GM19023 (cell line): ENCODE measurements around the gene CC2D1B.

Experiments used
- ATAC-seq: cut with Tn5 transposase; IDR thresholded peaks from one replicate; pipeline ENCODE4 v1.9.1; 2021; ENCODE audit warnings: mild to moderate bottlenecking, moderate library complexity; ENCODE audit not compliant: unreplicated experiment

CC2D1B gene

DNA sequence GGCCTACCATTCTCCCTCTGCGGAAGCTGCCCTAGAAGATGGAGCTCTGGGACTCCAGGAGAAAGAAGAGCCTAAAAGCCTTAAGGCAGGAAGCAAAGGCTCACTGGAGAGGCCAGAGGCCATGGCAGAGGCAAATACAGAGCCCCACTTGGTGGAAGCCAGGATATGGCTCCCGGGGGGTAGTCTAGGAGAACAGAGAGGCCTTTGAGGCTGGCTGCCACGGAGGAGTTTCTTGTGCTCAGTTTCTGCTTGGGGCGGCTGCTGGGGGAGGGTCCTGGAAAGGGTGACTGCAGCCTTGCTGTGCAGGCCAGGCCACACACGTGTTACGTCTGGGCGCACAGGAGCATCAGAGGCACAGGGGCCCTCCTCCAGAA is 5.4 kb downstream of the CC2D1B start:
- ATAC-seq = no peak

DNA sequence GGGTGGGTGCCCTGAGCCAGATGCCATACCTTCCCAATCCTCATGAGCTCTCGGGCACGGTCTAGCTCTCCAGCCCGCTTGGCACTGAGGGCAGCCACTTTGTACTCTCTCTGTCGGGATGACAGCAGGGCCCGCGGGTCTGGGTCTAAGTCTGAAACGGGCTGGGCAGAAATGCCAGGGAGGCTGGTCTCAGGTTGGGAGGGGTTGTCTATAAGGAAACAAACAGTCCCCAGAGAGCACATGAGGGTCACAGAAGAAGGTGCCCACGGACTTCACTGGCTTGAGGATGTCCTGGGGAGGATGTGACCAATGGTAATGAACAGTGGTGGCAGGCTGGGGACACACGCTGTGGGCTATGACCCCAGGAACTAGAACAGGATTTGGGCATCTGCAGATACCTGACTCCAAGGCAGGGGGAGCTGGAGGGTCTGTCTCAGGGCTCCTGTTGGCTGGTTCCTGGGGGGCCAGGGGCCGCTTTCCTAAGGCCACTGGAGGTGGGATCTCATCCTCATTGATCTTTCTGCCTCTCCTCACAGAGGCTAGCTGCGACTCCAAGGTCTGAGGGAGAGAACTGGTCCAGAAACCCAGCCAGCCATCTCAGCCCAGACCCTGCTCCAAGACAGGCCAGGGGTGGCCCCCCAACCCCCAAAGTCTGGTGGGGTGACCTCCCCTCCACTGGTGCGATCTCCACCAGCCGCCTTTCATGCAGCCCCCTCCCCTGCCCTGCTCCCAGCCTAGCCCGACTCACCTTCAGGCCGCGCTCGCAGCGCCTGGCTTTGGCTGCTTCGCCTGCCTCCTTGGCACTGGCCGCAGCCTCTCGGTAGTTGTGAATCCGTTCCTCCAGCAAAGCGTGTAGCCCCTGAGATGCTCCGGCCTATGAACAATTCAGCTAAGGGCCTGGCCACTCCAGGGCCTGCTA is 6.1 kb downstream of the CC2D1B start:
- no peak for ATAC-seq

DNA sequence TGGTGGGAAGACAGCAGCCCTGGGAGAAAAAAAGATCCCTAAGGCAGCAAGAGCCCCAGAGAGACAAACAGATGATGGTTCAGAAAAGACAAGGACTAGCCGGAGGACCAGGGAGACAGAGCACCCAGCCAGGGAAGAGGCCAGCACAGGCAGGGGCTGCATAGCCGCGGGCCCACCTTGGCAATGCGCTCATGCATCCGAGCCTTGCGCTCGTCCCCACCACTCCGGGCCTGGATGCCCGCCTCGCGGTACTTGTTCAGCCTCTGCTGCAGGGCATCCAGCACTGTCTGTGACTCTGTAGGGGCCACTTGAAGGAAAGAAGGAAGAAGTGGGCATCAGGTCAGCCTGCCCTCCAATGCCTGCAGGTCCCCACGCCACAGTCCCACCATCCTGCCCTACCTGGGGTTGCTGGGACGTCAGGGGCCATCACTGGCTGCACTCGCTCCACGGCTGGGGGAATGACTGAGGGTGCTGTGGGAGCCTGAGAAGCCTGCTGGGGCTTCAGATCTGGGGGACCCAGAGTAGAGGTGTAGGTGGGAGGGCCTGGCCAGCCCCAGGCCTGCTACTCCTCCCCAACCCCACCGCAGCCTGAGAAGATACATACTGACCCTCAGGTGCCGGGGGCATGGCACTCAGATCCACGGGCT is 7.0 kb downstream of the CC2D1B start:
- ATAC-seq = no peak

DNA sequence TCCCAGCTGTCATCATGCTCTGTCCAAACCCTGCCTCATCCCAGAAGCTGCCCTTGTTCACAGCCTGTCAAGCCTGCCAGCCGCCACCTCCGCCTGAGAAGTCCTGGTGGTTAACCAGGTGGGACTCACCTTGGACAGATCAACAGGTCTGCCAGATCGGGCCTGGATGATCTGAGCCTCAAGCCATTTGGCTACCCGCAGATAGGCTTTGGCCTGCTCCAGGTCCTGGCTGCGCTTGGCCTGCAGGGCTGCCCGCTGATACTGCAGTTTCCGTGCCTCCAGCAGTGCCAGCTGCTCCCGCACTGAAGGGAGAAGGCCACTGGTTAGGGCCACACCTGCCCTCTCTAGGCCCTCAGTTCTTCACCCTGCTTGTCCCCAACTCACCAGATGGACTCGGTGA is 8.6 kb downstream of the CC2D1B start:
- ATAC-seq = no peak

DNA sequence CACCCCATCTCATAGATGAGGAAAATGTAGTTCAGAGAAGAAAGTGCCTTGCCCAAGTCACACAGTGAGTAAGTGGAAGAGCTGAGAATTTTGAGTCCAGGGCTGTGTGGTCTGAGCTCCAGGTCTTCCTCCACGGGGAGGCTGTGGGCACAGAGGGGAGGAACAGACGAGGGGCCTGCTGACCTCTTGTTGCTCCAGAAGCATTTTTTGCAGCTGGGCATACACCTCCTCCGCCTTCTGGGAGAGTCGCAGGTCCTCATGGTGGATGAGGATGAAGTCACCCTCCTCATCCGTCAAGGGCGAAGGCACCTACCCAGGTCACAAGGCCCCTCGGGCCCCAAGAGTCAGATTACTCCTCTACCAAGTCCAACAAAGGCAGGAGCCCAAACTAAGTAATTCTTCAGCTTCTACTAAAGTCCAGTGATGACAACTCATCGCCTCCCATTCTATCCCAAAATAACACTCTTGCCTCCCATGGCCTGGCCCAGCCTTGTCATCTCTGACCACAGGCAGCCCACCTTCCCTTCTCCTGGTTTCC is 9.1 kb downstream of the CC2D1B start:
- ATAC-seq = no peak

DNA sequence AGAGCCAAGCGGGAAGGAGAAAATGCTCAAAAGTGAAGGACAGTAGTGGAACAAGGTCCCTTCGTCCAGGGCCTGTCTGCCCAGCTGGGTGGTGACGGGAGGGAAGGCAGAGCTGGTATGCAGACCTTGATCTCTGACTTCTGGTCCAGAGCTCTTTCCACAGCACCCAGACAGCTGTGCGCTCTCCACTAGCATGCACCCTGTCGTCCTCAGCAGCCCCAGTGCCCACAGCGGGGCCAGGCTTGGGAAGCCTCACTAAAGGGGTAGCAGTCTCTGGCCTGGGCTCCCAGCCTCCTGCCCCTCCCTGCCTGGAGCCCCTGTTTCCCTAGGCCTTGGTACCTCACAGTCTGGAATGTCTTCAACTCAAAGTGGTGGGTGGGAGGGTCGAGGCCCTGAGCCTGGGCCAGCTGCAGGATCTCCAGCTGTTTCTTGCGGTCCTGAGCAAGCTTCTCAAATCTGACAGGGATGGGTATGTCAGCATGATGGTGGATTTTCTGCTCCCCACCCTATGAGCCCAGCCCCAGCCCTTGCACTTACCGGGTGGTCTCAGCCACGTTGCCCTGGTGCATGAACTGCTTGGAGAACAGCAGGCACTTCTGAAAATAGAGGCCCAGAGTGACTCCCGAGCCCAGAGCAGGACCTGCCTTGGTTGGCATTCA is 10.0 kb downstream of the CC2D1B start:
- ATAC-seq = no peak

DNA sequence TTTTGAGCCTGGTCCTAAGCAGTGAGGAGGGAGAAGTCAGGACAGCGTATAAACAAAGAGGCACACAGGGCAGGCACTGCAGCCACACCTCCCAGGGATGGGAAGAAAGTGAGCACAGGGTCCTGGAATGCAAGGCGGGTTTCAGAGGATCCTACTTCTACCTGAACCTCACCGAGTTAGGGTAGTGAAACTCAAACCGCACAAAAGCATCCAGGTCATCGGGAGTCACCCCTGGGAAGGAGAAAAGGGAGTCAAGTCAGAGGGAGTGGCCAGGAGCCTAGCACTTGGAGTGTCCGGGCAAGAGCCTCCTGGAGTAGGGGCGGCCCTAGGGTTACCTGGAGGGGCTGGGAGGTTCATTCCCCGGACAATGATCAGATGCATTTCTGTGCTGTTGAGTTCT is 10.6 kb downstream of the CC2D1B start:
- no peak for ATAC-seq

DNA sequence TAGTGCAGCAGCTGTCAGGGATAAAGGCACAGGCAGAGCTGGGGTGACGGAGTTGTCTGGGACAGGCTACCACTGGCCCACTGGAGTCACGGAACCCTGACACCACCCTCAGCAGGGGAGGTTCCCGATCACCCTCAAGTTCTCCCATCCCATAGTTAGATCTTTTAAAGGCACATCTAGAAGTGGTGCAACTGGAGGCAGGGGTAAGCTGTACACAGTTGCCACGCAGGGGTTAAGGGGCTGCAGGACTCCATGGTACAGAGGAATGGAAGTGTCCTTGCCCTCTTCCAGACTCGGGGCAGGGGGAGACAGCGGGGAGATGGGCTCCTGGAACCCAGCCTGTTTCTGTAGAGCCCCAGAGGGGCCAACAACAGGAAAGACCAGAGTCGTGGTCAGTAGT is 13.3 kb downstream of the CC2D1B start:
- ATAC-seq = no peak

DNA sequence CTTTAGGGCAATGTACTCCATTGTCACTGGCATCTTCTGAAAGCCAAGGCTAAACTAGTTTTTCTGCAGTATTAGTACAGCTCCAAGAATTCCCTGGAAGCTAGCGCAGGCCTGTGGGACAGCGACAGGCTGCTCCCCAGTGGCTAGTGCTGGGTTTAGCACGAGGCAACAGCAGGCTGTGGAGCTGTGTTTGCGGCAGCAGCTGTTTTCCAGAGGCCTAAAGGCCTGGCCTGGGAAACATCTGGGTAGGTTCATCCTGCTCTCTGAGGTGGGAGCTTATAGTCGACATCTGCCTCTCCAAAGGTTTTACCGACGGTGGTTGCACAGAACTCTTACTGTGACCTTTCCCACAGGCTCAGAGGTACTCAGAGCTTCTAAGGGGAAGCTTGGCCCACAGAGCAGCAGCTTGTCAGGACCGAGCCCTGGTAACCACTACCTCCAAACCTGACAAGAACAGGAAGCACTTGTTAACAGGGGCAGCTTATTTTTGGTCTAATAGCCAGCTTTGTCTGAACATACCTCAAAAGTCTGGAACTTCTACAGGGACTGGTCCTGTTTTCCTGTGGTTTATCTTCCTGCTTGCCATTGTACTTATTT is 17.2 kb downstream of the CC2D1B start:
- ATAC-seq = no peak

DNA sequence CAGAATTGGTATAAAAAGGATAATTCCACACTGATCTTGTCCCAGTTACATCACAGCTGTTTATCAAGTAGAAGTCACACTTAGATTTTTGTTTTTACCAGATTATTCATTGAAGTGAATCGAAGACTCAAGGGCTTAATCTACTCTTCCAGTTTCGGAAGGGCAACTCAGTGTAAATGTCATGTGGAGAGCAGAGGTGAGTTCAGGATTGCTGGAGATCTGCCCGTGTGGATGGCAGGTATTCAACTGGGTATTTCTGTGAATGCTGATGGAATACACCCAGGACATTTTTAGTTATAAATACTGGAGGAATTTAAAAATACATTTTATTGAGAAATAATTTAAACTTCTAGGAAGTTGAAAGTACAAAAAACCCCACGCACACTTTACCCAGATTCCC is 19.4 kb downstream of the CC2D1B start:
- ATAC-seq = no peak

DNA sequence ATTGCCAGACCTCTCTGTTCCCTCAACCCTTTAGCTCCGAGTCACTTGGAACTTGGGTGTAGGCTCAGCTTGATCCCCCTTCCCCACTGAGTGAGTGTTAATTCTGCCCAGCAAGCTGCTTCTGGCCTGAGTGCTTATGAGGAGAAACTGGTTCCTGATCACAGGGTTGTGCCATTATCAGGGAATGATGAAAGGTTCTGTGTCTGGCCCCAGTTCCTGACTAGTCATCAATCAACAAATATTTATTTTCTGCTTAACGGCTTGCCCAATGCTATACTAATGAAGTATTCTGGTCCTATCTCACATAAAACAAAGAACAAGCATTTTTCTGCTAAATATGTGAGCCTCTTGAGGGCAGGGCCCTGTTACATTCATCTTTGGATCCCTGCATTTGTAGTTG is 20.8 kb downstream of the CC2D1B start:
- ATAC-seq = no peak

DNA sequence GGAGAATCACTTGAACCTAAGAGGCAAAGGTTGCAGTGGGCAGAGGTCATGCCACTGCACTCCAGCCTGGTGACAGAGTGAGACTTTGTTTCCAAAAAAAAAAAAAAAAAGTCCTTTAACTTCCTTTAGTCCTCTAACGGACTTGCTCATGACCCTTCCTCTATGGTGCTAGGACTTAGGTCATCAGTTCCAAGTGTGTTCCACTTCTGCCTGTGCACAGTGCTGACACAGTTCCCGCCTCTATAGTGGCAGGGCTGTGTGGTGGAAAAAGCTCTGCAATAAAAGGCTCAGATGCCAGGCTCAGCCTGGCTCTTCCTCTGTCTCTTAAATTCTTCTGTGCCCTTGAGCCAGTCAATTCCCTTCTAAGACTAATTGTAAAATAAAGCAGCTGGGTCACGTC is 22.0 kb downstream of the CC2D1B start:
- no peak for ATAC-seq

DNA sequence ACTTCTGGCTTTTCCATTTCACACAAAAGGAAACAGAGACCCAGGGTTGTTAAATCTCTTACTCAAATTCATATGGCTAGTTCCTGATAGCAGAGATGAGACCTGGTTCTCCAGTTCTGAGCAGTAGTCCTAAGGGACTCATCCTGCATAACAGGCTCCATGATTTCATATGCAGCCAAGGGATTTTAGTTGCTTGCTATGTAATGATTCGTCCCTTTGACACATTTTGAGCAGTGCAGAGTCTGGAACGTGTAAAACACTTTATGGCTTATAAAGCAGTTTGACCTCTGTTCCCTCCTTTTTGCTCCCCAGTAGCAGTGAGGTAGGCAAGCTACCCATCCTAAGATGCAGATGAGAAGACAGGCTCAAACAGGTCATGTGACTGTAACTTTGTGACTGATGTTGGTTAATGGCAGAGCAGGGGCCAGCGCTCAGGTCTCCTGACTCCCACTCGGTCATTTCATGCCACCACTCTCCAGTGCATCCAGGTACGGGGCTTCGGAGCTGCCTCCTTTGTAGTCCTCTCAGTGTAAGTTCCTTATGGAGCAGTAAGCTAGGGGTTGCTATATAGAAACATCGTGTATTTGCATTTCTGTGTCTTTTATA is 24.2 kb downstream of the CC2D1B start:
- no peak for ATAC-seq

DNA sequence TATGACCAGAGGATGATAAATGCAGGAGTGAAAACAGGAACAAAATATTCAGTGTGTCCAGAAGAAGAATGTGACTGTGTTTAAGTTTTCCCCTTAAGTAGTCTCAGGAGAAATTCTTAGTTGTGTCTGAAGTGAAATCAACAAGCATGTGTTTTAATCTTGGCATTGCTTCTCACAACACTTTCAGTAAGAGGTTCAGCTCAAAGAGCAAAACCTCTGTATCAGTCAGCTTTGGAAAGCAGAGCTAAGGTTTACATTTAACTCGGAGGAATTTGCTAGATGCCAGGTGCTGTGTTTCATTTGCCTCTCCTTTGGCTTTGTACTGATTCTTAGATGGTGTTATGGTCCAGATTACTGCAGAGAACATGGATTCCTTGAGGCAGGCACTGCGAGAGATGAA is 28.6 kb downstream of the CC2D1B start:
- ATAC-seq = no peak

DNA sequence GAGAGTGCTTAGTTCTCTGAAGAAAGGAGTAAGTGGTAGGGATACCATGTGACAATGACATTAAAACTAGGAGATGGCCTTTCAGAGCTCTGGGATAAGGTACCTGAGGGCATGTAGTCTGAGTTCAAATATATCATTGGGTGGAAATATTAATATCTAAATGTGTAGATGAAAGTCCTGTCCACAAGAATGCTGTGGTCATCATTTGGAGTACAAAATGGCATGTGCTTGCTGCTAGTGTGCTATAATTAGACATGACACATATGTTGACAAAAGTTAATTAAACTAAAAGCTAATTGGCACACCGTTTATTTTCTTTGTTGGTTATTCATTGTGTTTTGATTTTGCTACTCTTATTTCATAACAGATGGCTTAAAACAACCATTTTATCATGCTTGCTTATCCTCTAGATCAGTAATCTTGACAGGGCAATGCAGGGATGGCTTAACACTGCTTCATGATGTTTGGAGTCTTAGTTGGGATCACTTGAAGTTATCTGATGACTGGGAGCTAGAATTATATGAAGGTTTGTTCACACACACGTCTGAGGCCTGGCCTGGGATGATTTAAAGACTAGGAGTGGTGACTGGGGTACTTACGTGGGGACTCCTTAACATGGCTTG is 31.0 kb downstream of the CC2D1B start:
- no peak for ATAC-seq

DNA sequence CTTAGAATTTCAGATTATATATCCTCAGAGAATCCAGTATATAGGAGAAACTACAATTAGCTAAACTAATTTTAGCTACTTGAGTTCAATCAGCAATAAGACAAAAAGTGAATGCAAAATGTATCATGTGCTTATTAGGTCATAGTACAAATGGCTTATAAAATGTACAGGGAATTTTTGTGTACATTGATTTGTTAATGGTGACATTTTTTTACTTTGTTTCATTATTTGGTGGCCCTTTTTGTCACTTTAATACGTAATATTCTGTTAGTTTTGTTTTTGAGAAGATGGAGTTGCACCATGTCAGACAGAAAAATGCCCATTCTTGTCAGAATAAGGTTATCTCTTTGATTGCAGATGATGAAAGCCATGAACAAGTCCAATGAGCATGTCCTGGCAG is 33.6 kb downstream of the CC2D1B start:
- ATAC-seq = no peak

DNA sequence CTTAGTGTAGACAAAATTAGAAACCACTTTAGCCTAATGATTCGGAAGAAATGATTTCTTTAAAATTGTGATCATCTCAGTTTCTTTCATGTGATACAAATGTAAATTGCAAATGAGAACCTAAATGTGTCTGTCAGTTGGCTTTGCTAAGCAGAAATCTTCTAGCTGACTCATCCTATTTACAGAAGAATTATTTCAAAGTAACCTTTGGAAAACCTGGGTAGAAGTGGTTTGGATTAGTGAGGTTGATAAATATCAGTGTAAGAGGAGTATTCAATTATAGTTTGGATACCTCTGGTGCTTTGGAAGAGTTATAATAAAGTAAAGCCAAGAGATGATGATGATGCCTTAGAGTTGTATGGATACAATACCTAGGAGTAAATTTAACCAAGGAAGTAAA is 37.4 kb downstream of the CC2D1B start:
- no peak for ATAC-seq

DNA sequence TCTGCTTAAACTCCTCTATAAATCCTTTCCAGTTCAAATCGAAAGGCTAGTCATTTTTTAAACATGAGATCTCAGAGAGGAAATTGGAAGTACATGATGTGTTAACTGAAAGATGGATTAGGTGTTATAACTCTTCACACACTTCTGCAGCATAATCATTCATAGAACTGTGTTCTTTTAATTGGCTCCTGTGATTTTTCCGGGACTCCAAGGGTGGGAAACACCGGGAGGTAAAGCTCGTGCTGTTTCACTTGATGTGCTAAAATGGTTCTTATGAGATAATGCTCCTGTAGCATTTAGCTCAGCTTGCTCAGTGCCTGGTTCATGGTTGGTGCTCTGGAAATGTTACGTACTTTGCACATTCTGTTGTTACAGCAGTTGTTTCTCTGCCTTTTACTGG is 40.2 kb downstream of the CC2D1B start:
- ATAC-seq = no peak

DNA sequence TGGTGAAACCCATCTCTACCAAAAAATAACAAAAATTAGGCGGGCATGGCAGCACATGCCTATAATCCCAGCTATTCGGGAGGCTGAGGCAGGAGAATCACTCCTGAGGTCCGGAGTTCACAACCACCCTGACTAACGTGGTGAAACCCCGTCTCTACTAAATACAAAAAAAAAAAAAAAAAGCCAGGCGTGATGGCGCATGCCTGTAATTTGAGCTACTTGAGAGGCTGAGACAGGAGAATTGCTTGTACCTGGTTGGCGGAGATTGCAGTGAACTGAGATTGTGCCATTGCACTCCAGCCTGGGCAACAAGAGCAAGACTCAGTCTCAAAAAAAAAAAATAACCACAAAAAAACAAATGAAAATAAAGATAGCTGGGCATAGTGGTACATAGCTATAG is 42.3 kb downstream of the CC2D1B start:
- no peak for ATAC-seq

DNA sequence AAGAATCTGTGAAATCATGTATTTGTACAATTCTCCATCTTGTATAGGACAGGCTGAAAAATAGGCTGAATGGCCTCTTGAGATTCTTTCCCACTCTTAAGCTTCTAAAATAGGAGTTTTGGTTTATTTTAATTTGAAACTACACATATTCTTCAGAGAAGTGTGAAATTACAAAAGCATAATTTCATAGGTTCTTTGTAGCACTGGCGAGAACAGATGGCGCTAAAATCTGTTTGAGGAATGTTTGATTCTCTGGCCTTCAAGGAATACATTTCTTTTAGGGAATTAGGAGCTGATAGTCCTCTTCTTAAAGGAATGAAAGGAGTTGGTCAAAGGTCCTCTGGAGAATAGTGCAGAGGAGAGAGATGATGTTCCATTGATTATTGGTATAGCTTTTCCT is 44.9 kb downstream of the CC2D1B start:
- no peak for ATAC-seq
